ENCODE results near the gene CYFIP1. TPM values are rescaled to one million over a fixed set of nuclear protein-coding genes. Genes with fewer than 3 reads are reported as not detected.
"Not testable (repeated sequence)": the region's sequence is repeated elsewhere in the genome, so short reads cannot be mapped to it uniquely, and the experiment has no call there.

CYFIP1 gene
- total RNA-seq, result 10 to 100 TPM; 13.5 to 19.2 TPM

DNA sequence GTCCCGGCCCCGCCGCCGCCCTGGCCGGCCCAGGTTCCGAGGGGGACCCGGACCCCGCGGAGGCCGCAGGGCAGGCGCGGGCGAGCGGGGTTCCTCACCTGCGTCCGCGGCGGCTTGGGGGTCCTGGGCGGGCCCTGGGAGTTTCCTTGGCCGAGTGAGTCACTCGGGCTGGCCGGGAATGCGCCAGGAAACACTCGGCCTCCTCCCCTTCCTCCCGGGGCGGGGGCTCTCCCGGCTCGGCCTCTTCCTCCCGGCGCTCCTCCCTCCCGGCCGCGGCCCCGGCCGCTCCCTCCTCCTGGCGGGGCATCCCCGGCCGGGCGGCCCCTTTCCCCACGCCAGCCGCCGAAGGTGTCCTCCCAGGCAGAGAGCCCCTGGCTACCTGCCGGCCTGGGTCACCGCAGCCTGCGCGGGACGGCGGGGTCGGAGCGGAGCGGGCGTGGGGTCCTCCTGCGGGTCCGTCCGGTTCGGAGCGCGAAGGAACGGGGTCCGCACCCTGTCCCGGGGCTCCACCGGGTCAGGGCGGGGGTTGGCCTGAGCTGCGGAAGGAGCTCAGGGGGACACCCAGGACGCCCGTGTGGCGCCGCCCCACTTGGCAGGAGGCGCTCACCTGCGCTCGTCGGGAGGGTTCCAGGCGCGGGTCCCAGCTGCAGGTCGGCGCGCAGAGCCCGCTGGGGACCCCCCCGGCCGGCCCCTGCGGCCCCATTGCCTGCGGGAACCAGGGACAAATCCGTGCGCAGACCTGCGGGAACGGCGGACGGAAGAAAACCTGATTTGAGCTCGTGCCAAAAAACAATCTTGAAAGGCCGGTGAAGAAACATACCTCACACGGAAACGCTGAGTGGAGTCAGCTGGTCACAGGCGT lies at the start of gene CYFIP1:
Gene CYFIP1, minus strand, starts transcription at position 180 of the 862 bp plus-strand sequence. CDS start 33,083 bp downstream, outside the sequence.
- H3K36me3 Mint-ChIP-seq (ENCODE audit: insufficient read depth in 2 of 2), result no peaks in the 10 kb centered on the region
- peaks cover 13% of the 10 kb centered on the region for H3K4me1 Mint-ChIP-seq (ENCODE audit: low read depth)
- peak within 1 kb of the TSS; percentile 86 to 90 for H3K4me3 Mint-ChIP-seq
- no peak within 1 kb of the TSS for H3K27ac Mint-ChIP-seq
- peaks cover 16% of the 10 kb centered on the region for H3K27me3 Mint-ChIP-seq (ENCODE audit: low read depth)
- no peaks in the 10 kb centered on the region for H3K9me3 Mint-ChIP-seq
- ATAC-seq (replicated peaks in 1 of 2) (peak; percentile 45 to 72), DNase-seq (peak; percentile 30 to 52)

GRCh38 chr15:23026218-23026617 lies 46.0 kb upstream of the CYFIP1 start:
- DNase-seq (no peak), ATAC-seq (replicated peaks in 1 of 2) (no peak)
- no peak overlapping the region for H3K4me3 Mint-ChIP-seq
- H3K9me3 Mint-ChIP-seq, result no peaks in the 10 kb centered on the region
- no peaks in the 10 kb centered on the region for H3K4me1 Mint-ChIP-seq (ENCODE audit: low read depth)
- H3K27ac Mint-ChIP-seq, result no peak overlapping the region
- peaks cover 0 to 15% of the 10 kb centered on the region in 2 donors for H3K36me3 Mint-ChIP-seq (ENCODE audit: insufficient read depth in 2 of 2)
- H3K27me3 Mint-ChIP-seq (ENCODE audit: low read depth), result no peaks in the 10 kb centered on the region

GRCh38 chr15:23022156-23022555 lies 42.0 kb upstream of the CYFIP1 start:
- DNase-seq, result no peak
- H3K4me1 Mint-ChIP-seq (ENCODE audit: low read depth), result no peaks in the 10 kb centered on the region
- peaks cover under 1 to 18% of the 10 kb centered on the region in 2 donors for H3K36me3 Mint-ChIP-seq (ENCODE audit: insufficient read depth in 2 of 2)
- H3K9me3 Mint-ChIP-seq, result no peaks in the 10 kb centered on the region
- H3K27me3 Mint-ChIP-seq (ENCODE audit: low read depth), result no peaks in the 10 kb centered on the region
- H3K4me3 Mint-ChIP-seq, result no peak overlapping the region
- ATAC-seq (replicated peaks in 1 of 2), result no peak
- H3K27ac Mint-ChIP-seq, result no peak overlapping the region

DNA sequence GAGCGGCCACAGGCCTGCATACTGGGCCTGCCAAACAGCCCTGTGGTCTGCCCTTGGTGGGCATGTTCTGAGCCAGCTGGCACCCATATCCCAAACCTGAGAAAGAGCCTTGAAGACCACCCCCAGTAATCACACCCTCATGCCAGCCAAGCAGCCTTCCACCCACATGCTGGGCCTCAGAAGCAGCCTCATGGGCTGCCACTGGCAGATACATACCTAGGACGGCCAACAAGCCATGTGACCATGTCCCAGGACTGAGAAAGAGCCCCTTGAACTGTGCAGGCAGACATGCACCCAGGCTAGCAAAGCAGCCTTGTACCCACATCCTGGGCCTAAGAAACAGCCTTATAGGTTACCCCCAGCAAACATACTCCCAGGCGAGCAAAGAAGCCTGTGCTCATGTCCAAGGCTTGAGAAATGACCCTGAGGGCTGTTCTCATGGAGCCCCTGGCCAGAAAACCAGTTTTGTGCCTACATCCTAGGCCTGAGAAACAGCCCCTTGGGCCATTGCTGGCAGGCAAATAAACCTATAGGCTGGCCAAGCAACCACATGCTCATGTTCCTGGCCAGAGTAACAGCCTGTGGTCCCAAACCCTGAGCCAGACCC lies 34.3 kb upstream of the CYFIP1 start:
- H3K9me3 Mint-ChIP-seq, result no peaks in the 10 kb centered on the region
- H3K36me3 Mint-ChIP-seq (ENCODE audit: insufficient read depth in 2 of 2), result peaks cover 7 to 26% of the 10 kb centered on the region in 2 donors
- H3K4me3 Mint-ChIP-seq, result no peak overlapping the region
- no peak overlapping the region for H3K27ac Mint-ChIP-seq
- no peaks in the 10 kb centered on the region for H3K4me1 Mint-ChIP-seq (ENCODE audit: low read depth)
- H3K27me3 Mint-ChIP-seq (ENCODE audit: low read depth), result no peaks in the 10 kb centered on the region
- DNase-seq, result no peak
- no peak for ATAC-seq (replicated peaks in 1 of 2)

DNA sequence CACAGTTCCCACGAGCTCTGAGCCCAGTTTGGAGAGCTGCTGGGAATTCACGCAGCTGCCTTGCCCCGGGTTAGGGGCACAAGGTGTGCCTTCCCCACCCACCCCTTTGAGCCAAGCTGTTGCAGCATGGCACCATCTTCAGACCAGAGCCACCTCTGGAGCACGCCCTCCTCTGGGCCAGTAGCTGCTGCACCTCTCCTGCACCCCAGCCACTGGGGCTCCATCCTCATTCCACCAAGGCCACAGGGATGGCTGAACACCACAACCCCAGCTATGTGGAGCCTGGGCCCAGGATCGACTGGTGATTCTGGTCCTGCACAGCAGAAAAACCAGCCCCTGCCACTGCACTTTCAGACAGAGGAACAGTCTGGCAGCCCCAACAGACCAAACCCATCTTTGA lies 33.5 kb upstream of the CYFIP1 start:
- Mint-ChIP-seq H3K36me3 (ENCODE audit: insufficient read depth in 2 of 2) (peaks cover 7 to 23% of the 10 kb centered on the region in 2 donors), H3K27me3 (ENCODE audit: low read depth) (no peaks in the 10 kb centered on the region), H3K27ac (no peak overlapping the region), H3K4me1 (ENCODE audit: low read depth) (no peaks in the 10 kb centered on the region), H3K9me3 (no peaks in the 10 kb centered on the region), H3K4me3 (no peak overlapping the region)
- no peak for DNase-seq
- no peak for ATAC-seq (replicated peaks in 1 of 2)

- not testable (repeated sequence) for H3K27me3 Mint-ChIP-seq (ENCODE audit: low read depth); ATAC-seq (replicated peaks in 1 of 2); H3K4me3 Mint-ChIP-seq; H3K9me3 Mint-ChIP-seq; DNase-seq; H3K4me1 Mint-ChIP-seq (ENCODE audit: low read depth)
- Mint-ChIP-seq H3K36me3 (ENCODE audit: insufficient read depth in 2 of 2) (peaks cover 8 to 25% of the 10 kb centered on the region in 2 donors), H3K27ac (peak overlapping the region; percentile 73)
These were observed 32.4 kb upstream of the CYFIP1 start for GRCh38 chr15:23012616-23013015.

GRCh38 chr15:23003736-23004135 lies 23.6 kb upstream of the CYFIP1 start:
- peaks cover 3 to 8% of the 10 kb centered on the region in 2 donors for H3K36me3 Mint-ChIP-seq (ENCODE audit: insufficient read depth in 2 of 2)
- no peaks in the 10 kb centered on the region for H3K27me3 Mint-ChIP-seq (ENCODE audit: low read depth)
- DNase-seq (no peak), ATAC-seq (replicated peaks in 1 of 2) (no peak)
- H3K4me1 Mint-ChIP-seq (ENCODE audit: low read depth), result no peaks in the 10 kb centered on the region
- no peak overlapping the region for H3K27ac Mint-ChIP-seq
- H3K9me3 Mint-ChIP-seq, result no peaks in the 10 kb centered on the region
- no peak overlapping the region for H3K4me3 Mint-ChIP-seq

GRCh38 chr15:23002920-23003319 lies 22.8 kb upstream of the CYFIP1 start:
- H3K4me3 Mint-ChIP-seq, result no peak overlapping the region
- peaks cover 3 to 8% of the 10 kb centered on the region in 2 donors for H3K36me3 Mint-ChIP-seq (ENCODE audit: insufficient read depth in 2 of 2)
- DNase-seq, result no peak
- H3K27me3 Mint-ChIP-seq (ENCODE audit: low read depth), result no peaks in the 10 kb centered on the region
- H3K27ac Mint-ChIP-seq, result no peak overlapping the region
- ATAC-seq (replicated peaks in 1 of 2), result no peak
- H3K4me1 Mint-ChIP-seq (ENCODE audit: low read depth), result no peaks in the 10 kb centered on the region
- no peaks in the 10 kb centered on the region for H3K9me3 Mint-ChIP-seq

DNA sequence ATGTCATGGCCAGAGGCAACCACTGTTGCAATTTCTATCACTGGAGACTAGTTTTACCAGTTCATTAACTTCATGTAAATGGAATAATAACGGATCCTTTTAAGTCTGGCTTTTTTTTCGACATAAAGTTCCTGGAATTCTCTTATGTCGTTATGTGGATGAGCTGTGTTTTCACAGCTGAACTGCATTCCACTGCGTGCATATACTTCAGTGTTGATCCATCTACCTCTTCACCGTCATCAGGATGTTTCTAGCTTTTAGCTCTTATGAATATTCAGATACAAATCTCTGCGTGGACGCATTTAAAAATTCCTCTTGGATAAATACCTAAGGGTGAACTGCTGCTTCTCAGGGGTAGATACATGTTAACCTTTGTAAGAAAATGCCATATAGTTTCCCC lies 15.6 kb upstream of the CYFIP1 start:
- ATAC-seq (replicated peaks in 1 of 2) (no peak), DNase-seq (no peak)
- no peaks in the 10 kb centered on the region for H3K27me3 Mint-ChIP-seq (ENCODE audit: low read depth)
- H3K4me3 Mint-ChIP-seq, result no peak overlapping the region
- no peaks in the 10 kb centered on the region for H3K9me3 Mint-ChIP-seq
- no peak overlapping the region for H3K27ac Mint-ChIP-seq
- no peaks in the 10 kb centered on the region for H3K4me1 Mint-ChIP-seq (ENCODE audit: low read depth)
- peaks cover 0 to 8% of the 10 kb centered on the region in 2 donors for H3K36me3 Mint-ChIP-seq (ENCODE audit: insufficient read depth in 2 of 2)

GRCh38 chr15:22992024-22992326 lies 11.8 kb upstream of the CYFIP1 start:
- Mint-ChIP-seq H3K27me3 (ENCODE audit: low read depth) (no peaks in the 10 kb centered on the region), H3K4me1 (ENCODE audit: low read depth) (no peaks in the 10 kb centered on the region), H3K4me3 (no peak overlapping the region), H3K27ac (no peak overlapping the region), H3K9me3 (no peaks in the 10 kb centered on the region), H3K36me3 (ENCODE audit: insufficient read depth in 2 of 2) (peaks cover 0 to under 1% of the 10 kb centered on the region in 2 donors)
- DNase-seq, result no peak
- no peak for ATAC-seq (replicated peaks in 1 of 2)

GRCh38 chr15:22989576-22990477 lies 9.7 kb upstream of the CYFIP1 start:
- Mint-ChIP-seq H3K4me3 (no peak overlapping the region), H3K36me3 (ENCODE audit: insufficient read depth in 2 of 2) (no peaks in the 10 kb centered on the region), H3K4me1 (ENCODE audit: low read depth) (no peaks in the 10 kb centered on the region), H3K27ac (no peak overlapping the region), H3K9me3 (no peaks in the 10 kb centered on the region), H3K27me3 (ENCODE audit: low read depth) (no peaks in the 10 kb centered on the region)
- no peak for DNase-seq
- ATAC-seq (replicated peaks in 1 of 2), result no peak

DNA sequence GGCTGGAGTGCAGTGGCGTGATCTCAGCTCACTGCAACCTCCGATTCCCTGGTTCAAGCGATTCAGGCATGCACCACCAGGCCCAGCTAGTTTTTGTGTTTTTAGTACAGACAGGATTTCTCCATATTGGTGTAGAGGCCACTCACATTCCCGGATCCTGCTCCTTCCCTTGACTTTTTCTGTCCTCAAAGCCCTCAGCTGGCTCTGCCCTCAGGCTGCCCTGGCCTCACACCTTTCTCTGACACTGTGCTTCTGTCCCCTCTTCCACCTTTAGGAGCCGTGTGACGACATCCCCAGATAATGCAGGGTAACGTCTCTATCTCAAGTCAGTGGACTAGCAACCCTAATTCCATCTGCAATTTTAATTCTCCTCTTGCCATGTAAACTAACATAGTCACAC lies 8.6 kb upstream of the CYFIP1 start:
- DNase-seq, result no peak
- Mint-ChIP-seq H3K36me3 (ENCODE audit: insufficient read depth in 2 of 2) (no peaks in the 10 kb centered on the region), H3K4me3 (no peak overlapping the region), H3K27ac (no peak overlapping the region), H3K4me1 (ENCODE audit: low read depth) (no peaks in the 10 kb centered on the region), H3K27me3 (ENCODE audit: low read depth) (no peaks in the 10 kb centered on the region), H3K9me3 (no peaks in the 10 kb centered on the region)
- ATAC-seq (replicated peaks in 1 of 2), result no peak

DNA sequence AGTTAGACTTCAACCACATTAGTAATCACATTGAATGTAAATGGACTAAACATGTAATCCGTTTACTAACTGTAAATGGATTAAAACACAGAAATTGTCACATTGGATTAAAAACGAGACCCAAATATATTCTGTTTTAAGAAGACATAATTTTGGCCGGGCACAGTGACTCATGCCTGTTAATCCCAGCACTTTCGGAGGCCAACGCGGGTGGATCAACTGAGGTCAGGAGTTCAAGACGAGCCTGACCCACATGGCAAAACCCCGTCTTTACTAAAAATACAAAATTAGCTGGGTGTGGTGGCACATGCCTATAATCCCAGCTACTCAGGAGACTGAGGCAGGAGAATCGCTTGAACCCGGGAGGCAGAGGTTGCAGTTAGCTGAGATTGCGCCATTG lies 1.8 kb upstream of the CYFIP1 start:
- not testable (repeated sequence) for ATAC-seq (replicated peaks in 1 of 2); H3K9me3 Mint-ChIP-seq; H3K4me3 Mint-ChIP-seq

More for the DNA sequence above, 1.8 kb upstream of the CYFIP1 start:
- not testable (repeated sequence) for H3K27ac Mint-ChIP-seq; H3K36me3 Mint-ChIP-seq (ENCODE audit: insufficient read depth in 2 of 2); DNase-seq
- peaks cover 13% of the 10 kb centered on the region for H3K4me1 Mint-ChIP-seq (ENCODE audit: low read depth)
- H3K27me3 Mint-ChIP-seq (ENCODE audit: low read depth), result peaks cover 16% of the 10 kb centered on the region

Measured in activated T-cell treated with anti-CD3 and anti-CD28 coated beads, Interleukin-2, amount 50 U/mL, for 72 hours (primary cell).